GM23248 (cell line): Measurements from ENCODE around the gene C16orf78. TPM values are rescaled to one million over a fixed set of nuclear protein-coding genes. Genes with fewer than 3 reads are reported as not detected.

Experiments used
- DNase-seq: peaks from one replicate; pipeline ENCODE4 v3.0.0-alpha.2; 2015
- H2AFZ ChIP-seq: fragments of 200-600 bp; sonication (generic); 2 replicates; pipeline ENCODE4 v1.6.1; 2016; ENCODE audit warnings: antibody characterized with exemption
- H3F3A ChIP-seq: fragments of 200-600 bp; sonication (generic); 2 replicates; pipeline ENCODE4 v1.6.1; 2016; ENCODE audit warnings: mild to moderate bottlenecking, antibody characterized with exemption, mixed run types; ENCODE audit not compliant: insufficient read depth
- H3K27ac ChIP-seq: fragments of 200-600 bp; sonication (generic); 2 replicates; pipeline ENCODE4 v1.5.1; 2016; ENCODE audit warnings: mild to moderate bottlenecking
- H3K27me3 ChIP-seq: fragments of 200-600 bp; sonication (generic); replicated peaks from 2 replicates; pipeline ENCODE4 v1.6.1; 2016; ENCODE audit warnings: mild to moderate bottlenecking; ENCODE audit not compliant: insufficient read depth
- H3K36me3 ChIP-seq: fragments of 200-600 bp; sonication (generic); 2 replicates; pipeline ENCODE4 v1.6.1; 2016; ENCODE audit warnings: low read depth, mild to moderate bottlenecking
- H3K4me1 ChIP-seq: fragments of 200-600 bp; sonication (generic); 2 replicates; pipeline ENCODE4 v1.6.1; 2016; ENCODE audit warnings: mild to moderate bottlenecking; ENCODE audit not compliant: insufficient read depth
- H3K4me2 ChIP-seq: fragments of 200-600 bp; sonication (generic); one replicate; pipeline ENCODE4 v1.6.1; 2016; ENCODE audit warnings: mild to moderate bottlenecking; ENCODE audit not compliant: unreplicated experiment
- H3K4me3 ChIP-seq: fragments of 200-600 bp; sonication (generic); 2 replicates; pipeline ENCODE4 v1.5.1; 2016; ENCODE audit warnings: mild to moderate bottlenecking
- H3K79me2 ChIP-seq: fragments of 200-600 bp; sonication (generic); 2 replicates; pipeline ENCODE4 v1.6.1; 2016; ENCODE audit warnings: mild to moderate bottlenecking; ENCODE audit not compliant: insufficient read depth
- H3K9ac ChIP-seq: fragments of 200-600 bp; sonication (generic); 2 replicates; pipeline ENCODE4 v1.6.1; 2016; ENCODE audit warnings: mild to moderate bottlenecking
- H3K9me2 ChIP-seq: fragments of 200-600 bp; sonication (generic); 2 replicates; pipeline ENCODE4 v1.6.1; 2016; ENCODE audit warnings: mixed run types, mild to moderate bottlenecking, moderate library complexity; ENCODE audit not compliant: insufficient read depth
- H3K9me3 ChIP-seq: fragments of 200-600 bp; sonication (generic); one replicate; pipeline ENCODE4 v1.6.1; 2017; ENCODE audit warnings: low read depth
- H4K20me1 ChIP-seq: fragments of 200-600 bp; sonication (generic); 2 replicates; pipeline ENCODE4 v1.6.0; 2016; ENCODE audit not compliant: insufficient read depth
- EZH2 ChIP-seq: fragments of 200-600 bp; sonication (generic); IDR thresholded peaks from 2 replicates; pipeline ENCODE4 v1.6.1; 2018; ENCODE audit warnings: antibody characterized with exemption, mild to moderate bottlenecking; ENCODE audit not compliant: insufficient read depth, poor library complexity, severe bottlenecking
- EZH2phosphoT487 ChIP-seq: fragments of 200-600 bp; sonication (generic); IDR thresholded peaks from 2 replicates; pipeline ENCODE4 v1.6.1; 2018; ENCODE audit warnings: antibody characterized with exemption, moderate library complexity, mild to moderate bottlenecking, low read depth; ENCODE audit not compliant: insufficient read depth
- WGBS, 2 experiments: methylation state at CpG; one replicate each; pipeline ENCODE4 v1.1.6; 2015 to 2017; ENCODE audit warnings: low lambda C conversion rate in 2 of 2, low coverage in 1 of 2; ENCODE audit errors: missing lambda C conversion rate in 2 of 2; 5-methylcytosine and 5-hydroxymethylcytosine counted together
- in situ Hi-C: fragments of 300-500 bp; cut with MboI; formaldehyde crosslinking; loops from 2 replicates; pipeline ENCODE4 v1.15.0; 2020
- polyA plus RNA-seq: library from polyadenylated mRNA; unstranded; fragments of >200 nt; fragmentation: Nextera tagmentation; extraction: Ambion mirVana; gene quantifications from 2 replicates; pipeline ENCODE4 v1.2.1, GENCODE V29; 2016
- total RNA-seq: library from RNA; depleted of rRNA; stranded (reverse); fragments of >200 nt; shearing (Covaris generic); gene quantifications from 2 replicates; pipeline ENCODE4 v1.2.3, GENCODE V29; 2014

C16orf78 gene
- total and polyA plus RNA-seq, 2 experiments from 2014 or later = not detected

DNA sequence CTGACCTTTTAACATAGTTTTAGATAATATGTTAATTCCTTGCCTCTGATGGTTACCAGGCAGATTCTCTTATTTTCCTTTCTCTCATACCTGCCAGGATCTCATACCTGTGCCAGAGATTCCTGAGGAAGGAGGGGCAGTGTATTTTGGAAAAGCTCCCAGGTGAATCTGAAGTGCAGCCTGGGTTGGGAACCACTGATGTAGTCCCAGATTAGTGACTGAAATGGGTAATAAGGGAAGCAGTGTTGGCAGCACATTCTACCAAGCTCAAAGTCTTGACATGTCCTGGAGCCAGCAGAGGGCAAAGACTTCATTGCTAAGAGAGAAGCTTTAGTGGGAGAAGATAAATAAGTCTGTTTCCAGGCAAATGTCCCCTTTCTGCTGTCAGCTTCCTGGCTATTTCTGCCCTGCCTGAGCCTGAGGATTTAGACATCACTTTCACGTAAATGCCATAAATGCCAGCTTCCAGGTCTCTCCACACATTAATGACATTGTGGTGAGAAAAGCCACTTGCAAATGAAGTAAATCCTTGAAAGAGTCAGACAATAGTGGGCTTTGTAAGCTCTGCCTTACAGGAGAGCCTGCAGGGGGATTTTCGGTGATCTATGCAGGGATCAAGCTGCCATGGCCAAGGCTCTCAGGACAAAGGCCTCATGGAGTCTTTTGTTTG lies 40.9 kb upstream of the C16orf78 start:
- Histone ChIP-seq H4K20me1 (no peaks in the 10 kb centered on the region), H3K27ac (no peak overlapping the region), H3K36me3 (no peaks in the 10 kb centered on the region), H3K9me3 (no peaks in the 10 kb centered on the region), H2AFZ (no peak overlapping the region), H3K79me2 (no peaks in the 10 kb centered on the region), H3K4me3 (no peak overlapping the region), H3K27me3 (no peaks in the 10 kb centered on the region), H3K9ac (no peak overlapping the region), H3K4me2 (no peak overlapping the region), H3K9me2 (no peaks in the 10 kb centered on the region), H3K4me1 (no peaks in the 10 kb centered on the region), H3F3A (no peaks in the 10 kb centered on the region)
- in situ Hi-C loops = no loop called here
- TF ChIP-seq EZH2 (no peak), EZH2phosphoT487 (no peak)
- 10 to 19% methylated on average over 2 of the region's 2 CpGs for WGBS, 2 experiments
- no peak for DNase-seq

DNA sequence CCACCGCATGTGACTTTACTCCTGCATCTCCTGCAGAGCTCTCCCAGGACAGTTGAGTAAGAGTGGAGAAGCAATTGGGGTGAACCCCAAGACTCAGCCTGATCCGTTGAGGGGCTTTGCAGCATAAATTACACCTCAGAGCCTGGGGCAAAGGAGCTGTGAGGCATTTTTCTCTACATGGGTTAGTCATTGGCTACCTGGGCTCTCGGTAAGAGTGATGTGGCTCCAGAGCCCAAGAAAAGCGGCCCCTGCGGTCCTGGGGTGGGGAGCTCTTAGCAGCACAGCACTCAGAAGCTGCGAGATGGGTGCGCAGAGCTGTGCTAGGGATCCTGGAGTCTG lies 40.4 kb upstream of the C16orf78 start:
- Histone ChIP-seq H3K9me2 (no peaks in the 10 kb centered on the region), H3K79me2 (no peaks in the 10 kb centered on the region), H3K4me1 (no peaks in the 10 kb centered on the region), H3K27ac (no peak overlapping the region), H3K27me3 (no peaks in the 10 kb centered on the region), H3F3A (no peaks in the 10 kb centered on the region), H2AFZ (no peak overlapping the region), H3K9ac (no peak overlapping the region), H3K4me3 (no peak overlapping the region), H3K36me3 (no peaks in the 10 kb centered on the region), H3K9me3 (no peaks in the 10 kb centered on the region), H3K4me2 (no peak overlapping the region), H4K20me1 (no peaks in the 10 kb centered on the region)
- in situ Hi-C loops = no loop called here
- no peak for DNase-seq
- TF ChIP-seq EZH2phosphoT487 = no peak
- TF ChIP-seq EZH2 = no peak
- WGBS, 2 experiments = 33 to 35% methylated on average over 7 of the region's 7 CpGs

DNA sequence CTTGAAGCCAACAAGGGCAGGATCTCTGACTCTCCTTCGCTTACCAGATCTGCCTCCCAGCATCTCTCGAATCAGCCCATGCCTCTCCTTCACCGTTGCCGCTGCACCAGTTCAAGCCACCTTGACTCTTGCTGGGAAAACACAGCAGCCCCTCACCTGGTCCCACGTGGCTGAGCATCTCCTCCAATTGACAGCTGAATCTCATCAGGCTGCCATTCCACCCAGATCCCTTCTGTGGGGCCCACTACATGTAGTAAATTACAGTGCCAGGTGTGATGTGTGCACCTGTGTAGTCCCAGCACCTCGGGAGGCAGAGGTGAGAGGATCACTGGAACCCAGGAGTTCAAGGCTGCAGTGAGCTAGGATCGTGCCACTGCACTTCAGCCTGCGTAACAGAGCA lies 37.8 kb upstream of the C16orf78 start:
- no peaks in the 10 kb centered on the region for H3K27me3 ChIP-seq
- H4K20me1 ChIP-seq = no peaks in the 10 kb centered on the region
- WGBS, 2 experiments = 10 to 14% methylated on average over 8 of the region's 8 CpGs
- H3K79me2 ChIP-seq = no peaks in the 10 kb centered on the region
- no peaks in the 10 kb centered on the region for H3K9me2 ChIP-seq
- no peaks in the 10 kb centered on the region for H3K4me1 ChIP-seq
- no peaks in the 10 kb centered on the region for H3K9me3 ChIP-seq
- DNase-seq = no peak
- in situ Hi-C loops = no loop called here
- H2AFZ ChIP-seq = no peak overlapping the region
- no peak overlapping the region for H3K27ac ChIP-seq
- H3K4me2 ChIP-seq = no peak overlapping the region
- no peaks in the 10 kb centered on the region for H3K36me3 ChIP-seq
- no peak overlapping the region for H3K4me3 ChIP-seq
- H3F3A ChIP-seq = no peaks in the 10 kb centered on the region
- no peak overlapping the region for H3K9ac ChIP-seq
- TF ChIP-seq EZH2 = no peak
- TF ChIP-seq EZH2phosphoT487 = no peak

GRCh38 chr16:49336581-49336980 lies 37.0 kb upstream of the C16orf78 start:
- no peak for TF ChIP-seq EZH2
- TF ChIP-seq EZH2phosphoT487 = no peak
- Histone ChIP-seq H2AFZ (no peak overlapping the region), H3K4me1 (no peaks in the 10 kb centered on the region), H3K9me3 (no peaks in the 10 kb centered on the region), H3K4me2 (no peak overlapping the region), H3K9me2 (no peaks in the 10 kb centered on the region), H4K20me1 (no peaks in the 10 kb centered on the region), H3K9ac (no peak overlapping the region), H3K79me2 (no peaks in the 10 kb centered on the region), H3K27ac (no peak overlapping the region), H3K4me3 (no peak overlapping the region), H3K36me3 (no peaks in the 10 kb centered on the region), H3F3A (no peaks in the 10 kb centered on the region), H3K27me3 (no peaks in the 10 kb centered on the region)
- in situ Hi-C loops = no loop called here
- no peak for DNase-seq
- 27 to 30% methylated on average over 3 of the region's 3 CpGs for WGBS, 2 experiments
